GM19099 (cell line): ENCODE measurements around the gene SARDH.

Experiments
- POLR2A ChIP-seq: IDR thresholded peaks from 3 replicates; pipeline ENCODE4 v1.6.1; 2011; ENCODE audit warnings: low read depth; ENCODE audit not compliant: insufficient read length; ENCODE audit errors: extremely low read depth

The SARDH gene

DNA sequence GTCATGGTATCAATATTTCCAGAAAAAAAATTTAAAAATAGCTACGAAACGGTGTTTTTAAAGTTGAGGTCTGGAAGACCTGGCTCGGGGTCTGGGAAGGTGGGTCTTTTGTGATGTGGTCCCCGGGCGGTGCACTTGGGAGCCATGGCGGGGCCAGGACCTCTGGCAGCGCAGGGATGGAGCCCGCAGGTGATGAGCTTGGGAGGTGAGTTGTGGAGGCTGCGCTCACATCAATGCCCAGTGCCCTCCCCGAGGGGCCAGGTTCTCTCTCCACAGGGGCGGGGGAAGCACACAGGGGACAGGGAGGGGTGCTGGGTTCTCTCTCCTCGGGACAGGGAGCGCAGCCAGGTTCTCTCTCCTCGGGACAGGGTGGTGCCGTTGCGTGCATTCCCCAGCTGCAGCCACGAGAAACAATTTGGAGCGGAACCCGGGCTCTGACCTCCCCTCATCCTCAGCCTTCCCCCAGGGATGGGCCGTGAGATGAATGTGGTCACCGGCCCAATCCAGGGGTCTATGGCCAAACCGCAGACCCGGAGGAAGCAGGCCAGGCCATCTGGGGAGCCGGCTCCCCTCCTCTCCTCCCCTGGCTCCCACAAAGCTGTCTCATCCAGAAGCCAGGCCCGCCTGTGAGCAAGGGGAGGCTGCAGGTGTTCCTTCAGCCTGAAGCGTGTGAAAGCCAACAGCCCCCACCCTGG is 76.2 kb downstream of the SARDH start:
- TF ChIP-seq POLR2A, result no peak

GRCh38 chr9:133659516-133659915 is 78.6 kb downstream of the SARDH start:
- no peak for TF ChIP-seq POLR2A

GRCh38 chr9:133658442-133659431 is 79.4 kb downstream of the SARDH start:
- no peak for TF ChIP-seq POLR2A

DNA sequence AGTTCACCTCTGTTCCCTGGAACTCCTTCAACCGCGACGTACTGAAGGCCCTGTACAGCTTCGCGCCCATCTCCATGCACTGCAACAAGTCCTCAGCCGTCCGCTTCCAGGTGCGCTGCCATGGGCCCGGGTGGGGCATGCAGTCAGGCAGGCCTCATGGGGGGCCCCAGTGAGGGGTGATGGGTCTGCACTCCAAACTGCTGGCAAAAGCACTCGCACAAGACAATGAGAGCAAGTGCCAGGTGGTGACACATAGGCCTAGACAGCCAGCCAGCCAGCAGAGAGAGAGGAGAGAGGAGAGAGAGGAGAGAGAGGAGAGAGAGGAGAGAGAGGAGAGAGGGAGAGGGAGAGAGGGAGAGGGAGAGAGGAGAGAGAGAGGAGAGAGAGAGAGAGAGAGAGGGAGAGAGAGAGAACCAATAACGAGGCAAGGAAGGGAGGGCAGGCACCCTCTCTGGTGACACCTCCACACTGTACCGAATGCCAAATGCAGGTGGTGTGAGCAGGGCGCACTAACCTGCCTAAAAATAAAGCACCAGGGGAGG is 81.0 kb downstream of the SARDH start:
- TF ChIP-seq POLR2A, result no peak

GRCh38 chr9:133656211-133657119 is 81.7 kb downstream of the SARDH start:
- TF ChIP-seq POLR2A, result no peak

- no peak for TF ChIP-seq POLR2A
Measured at GRCh38 chr9:133655701-133656100, 82.5 kb downstream of the SARDH start.

- TF ChIP-seq POLR2A, result no peak
Measured at GRCh38 chr9:133654736-133655657, 83.2 kb downstream of the SARDH start.

GRCh38 chr9:133653638-133654037 is 84.5 kb downstream of the SARDH start:
- no peak for TF ChIP-seq POLR2A

- TF ChIP-seq POLR2A, result no peak
Measured at GRCh38 chr9:133650026-133650425, 88.1 kb downstream of the SARDH start.

- TF ChIP-seq POLR2A, result no peak
Measured at GRCh38 chr9:133649194-133649593, 89.0 kb downstream of the SARDH start.

DNA sequence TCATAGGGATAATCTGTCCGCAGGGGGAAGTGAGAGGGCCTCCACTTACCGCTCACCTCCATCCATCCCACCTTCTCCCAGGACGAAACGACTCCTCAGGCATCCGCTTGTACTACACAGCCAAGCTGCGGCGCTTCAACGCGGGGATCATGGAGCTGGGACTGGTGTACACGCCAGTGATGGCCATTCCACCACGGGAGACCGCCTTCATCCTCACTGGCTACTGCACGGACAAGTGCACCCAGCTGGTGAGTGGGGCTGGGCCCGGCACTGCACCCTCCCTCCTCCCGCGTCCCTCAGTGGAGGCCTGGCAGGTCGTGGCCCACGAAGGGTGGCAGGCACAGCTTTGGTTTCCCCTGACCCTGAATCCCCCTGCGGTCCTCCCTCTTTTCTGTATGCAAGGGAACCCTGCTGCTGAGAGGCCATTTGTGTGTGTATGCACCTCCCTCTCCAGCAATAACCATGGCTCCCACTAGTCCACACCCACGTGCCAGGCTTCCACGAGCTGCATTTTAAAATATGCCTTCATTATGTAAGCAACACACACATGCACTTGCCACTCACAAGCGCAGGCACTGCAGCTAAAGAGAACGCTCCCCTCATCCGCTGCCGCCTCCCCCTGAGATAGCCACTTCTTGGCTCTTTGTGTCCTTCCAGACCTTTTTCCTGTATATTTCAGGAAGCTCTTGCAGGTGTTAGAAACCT is 90.2 kb downstream of the SARDH start:
- TF ChIP-seq POLR2A, result no peak

DNA sequence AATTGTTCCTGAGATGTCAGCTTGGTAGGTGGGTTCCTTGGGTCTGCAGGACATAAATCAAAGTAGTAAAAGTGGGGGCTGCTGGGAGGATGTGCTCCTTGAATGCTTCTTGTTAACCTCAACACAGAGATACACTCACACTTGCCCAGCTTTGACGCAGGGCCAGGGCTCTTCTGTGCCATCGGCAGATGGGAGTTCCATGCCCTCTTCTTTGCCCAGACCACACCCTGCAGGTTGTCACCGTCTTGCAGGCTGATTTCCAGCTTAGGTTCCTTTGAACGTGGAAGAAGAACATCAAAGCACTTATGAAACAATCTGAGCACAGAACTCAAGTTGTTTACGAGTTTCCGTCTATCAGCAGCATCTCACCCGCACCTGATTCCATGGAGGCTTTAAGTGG is 91.0 kb downstream of the SARDH start:
- TF ChIP-seq POLR2A, result no peak

- no peak for TF ChIP-seq POLR2A
Measured at GRCh38 chr9:133645021-133645765, 93.0 kb downstream of the SARDH start.
